NCI-H1092 (cell line): ENCODE data around the gene SPAG16.

Source experiments
- DNase-seq: peaks from one replicate; lab custom pipeline; 2025; lab: John Stamatoyannopoulos, UW

The SPAG16 gene

GRCh38 chr2:213816583-213816982, 532.3 kb downstream of the SPAG16 start:
- DNase-seq: no peak

DNA sequence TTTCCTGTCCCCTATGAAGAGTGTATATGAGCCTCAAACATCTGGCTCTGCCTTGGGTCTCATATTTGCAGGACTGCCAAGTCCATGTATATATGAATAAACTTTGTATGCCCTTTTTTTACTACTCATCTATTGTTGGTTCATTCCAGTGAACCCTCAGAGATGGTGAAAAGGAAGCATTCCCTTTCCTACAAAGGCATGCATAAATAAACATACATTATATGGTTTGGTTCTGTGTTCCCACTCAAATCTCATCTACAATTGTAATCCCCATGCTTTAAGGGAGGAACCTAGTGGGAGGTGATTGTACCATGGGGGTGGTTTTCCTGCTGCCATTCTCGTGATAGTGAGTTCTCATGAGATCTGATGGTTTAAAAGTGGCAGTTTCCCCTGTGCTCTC, 534.2 kb downstream of the SPAG16 start:
- DNase-seq: no peak

GRCh38 chr2:213834331-213834730, 550.1 kb downstream of the SPAG16 start:
- no peak for DNase-seq

DNA sequence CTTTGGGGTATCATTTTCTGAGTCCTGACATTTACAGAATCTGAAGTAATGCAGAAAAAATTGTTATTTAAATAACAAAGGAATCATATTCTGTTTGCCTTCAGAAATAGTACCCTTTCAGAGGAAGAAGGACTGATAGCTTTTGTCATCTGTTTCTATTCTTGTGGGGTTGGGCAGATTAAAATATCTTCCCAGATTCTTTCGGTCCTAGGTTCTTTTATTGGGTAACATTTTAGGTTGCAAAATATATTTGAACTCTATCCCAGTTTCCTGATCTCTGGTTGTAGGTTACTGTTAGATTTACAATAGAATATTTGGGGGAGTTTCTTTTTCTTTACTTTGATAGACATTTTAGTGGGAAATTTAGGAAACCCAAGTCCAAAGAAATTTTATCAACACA, 550.5 kb downstream of the SPAG16 start:
- no peak for DNase-seq

DNA sequence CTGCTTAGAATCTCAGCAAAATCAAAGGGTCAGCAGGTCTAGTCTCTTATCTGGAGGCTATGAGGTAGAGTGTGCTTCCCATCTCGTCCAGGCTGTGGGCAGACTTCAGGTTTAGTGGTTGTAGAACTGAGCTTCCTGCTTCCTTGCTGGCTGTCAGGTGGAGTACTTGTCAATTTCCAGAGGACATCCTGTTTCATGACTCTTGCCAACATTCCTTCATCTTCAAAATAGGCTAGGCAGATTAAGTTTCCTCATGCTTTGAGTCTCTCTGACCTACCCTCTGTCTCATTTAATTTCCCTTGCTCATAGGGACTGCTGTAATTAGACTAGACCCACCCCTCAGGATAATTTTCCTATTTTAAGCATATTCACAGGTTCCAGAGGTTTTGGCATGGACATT, 562.6 kb downstream of the SPAG16 start:
- no peak for DNase-seq

GRCh38 chr2:213847316-213847715, 563.1 kb downstream of the SPAG16 start:
- no peak for DNase-seq

DNA sequence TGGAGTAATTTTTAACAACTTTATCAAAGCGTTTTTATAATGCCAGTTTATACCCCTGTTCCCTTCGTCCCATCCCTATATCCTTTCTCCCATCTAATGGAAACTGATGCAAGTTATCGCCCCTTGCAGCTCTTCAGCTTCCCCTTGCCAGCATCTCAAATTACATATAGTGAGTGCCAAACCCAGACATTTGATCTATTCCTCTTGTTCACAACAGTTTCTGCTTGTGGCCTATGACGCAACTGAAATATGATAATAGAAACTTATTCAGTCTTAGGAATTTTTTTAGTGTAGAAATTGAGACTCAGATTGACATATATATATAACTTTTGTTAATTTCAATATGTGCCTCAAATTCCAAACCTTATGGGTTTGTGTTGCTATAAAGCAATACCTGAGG, 564.4 kb downstream of the SPAG16 start:
- no peak for DNase-seq

GRCh38 chr2:213861638-213862037, 577.4 kb downstream of the SPAG16 start:
- DNase-seq: no peak

DNA sequence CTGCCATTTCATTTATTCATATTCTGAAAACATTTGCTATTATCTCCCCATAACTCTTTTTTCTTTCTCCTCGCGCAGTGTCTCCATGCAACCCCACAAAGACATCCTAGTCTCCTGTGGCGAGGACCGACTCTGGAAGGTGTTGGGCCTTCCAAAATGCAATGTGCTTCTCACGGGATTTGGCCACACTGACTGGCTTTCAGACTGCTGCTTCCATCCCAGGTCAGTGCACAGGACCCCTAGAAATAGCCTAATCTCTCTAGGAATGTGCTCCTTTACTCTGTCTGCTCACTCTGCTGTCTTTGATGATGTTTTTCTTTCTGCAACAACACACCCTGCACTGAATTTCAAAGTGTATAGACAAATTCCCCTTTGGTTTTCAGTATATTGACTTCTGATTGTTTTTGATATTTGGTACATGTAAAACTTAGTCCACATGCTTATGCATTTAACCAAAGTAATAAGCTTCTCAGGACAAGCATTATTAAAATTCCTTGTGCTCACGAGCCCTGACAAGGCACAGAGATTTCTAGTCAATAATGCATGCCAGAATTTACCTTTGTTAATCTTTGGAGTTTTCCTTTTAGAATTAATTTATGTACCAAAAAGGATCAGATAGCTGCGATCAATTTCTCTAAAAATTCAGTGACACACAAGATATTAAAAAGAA, 578.3 kb downstream of the SPAG16 start:
- DNase-seq: no peak

DNA sequence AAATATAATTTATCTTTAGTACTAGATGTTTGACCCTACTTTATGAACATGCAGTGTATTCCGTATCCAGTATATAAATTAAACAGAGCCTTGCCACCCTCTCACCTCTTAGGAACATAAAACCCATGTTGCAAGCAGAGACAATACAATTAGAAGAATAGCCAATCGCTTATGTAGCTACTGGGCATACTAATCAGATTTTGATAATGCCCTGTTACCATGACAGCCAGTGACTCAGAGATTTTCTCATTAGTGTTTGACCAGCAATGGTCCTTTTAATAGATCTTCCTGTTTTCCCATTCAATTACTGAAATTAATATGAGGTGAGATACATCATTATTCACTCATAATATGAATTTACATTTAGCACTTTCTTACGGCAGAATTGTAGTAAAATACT, 579.3 kb downstream of the SPAG16 start:
- DNase-seq: no peak

- DNase-seq: no peak
Observed at GRCh38 chr2:213868526-213868925, 584.3 kb downstream of the SPAG16 start.

DNA sequence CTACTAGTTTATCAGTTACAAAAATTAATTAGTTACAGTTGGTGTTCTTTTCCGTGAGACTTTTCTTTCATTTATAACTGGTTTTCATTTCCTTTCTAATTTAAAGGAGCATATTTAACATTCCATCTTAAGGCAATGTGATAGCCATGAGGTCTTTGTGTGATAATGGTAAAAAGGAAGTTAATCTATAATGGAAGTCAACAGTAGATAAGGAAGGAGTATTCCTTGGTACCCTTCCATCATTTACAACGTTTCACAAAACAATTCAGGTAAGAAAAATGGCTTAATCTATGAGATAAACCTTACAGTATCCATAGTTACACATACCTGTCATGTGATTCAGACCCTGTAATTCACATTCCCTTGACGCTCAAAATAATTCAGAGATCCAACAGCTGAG, 601.2 kb downstream of the SPAG16 start:
- no peak for DNase-seq

GRCh38 chr2:213914510-213914909, 630.2 kb downstream of the SPAG16 start:
- no peak for DNase-seq

GRCh38 chr2:213920014-213920413, 635.8 kb downstream of the SPAG16 start:
- no peak for DNase-seq

- no peak for DNase-seq
Observed at GRCh38 chr2:213923543-213923942, 639.3 kb downstream of the SPAG16 start.

DNA sequence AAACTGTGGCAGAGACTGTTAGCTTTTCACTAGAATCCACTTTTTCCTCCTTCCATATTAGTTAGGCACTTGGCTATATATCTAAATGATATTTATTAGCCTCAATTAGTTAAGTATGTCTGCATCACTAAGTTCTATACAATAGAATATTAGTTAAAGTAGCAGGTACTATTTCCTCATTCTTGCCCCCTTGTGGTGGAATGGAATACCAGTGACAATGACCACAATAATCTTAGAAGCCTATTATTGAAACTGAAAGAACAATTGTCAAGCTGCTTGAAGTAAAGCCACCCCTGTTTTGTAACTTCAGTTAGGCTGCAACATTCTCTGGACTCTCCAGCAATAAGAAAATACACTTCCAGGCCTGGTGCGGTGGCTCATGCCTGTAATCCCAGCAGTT, 650.3 kb downstream of the SPAG16 start:
- no peak for DNase-seq

DNA sequence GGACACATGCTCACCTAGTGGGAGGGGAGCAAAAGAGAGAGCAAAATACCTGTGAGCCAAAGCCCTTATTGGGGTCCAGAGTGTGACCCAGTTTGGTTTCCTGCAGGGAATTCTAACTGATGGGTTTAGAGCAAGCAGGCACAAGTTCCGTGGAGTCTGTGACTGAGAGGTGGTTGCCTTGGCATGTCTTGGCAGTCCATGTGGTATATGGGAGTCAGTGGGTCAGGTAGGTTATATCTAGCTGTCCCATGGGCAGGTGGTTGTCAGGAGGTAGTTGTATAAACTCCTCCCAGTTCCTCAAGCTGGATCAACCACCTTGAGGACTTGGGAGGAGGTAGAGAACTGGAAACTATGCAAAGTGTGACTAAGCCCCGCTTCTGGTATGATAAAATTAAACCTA, 673.8 kb downstream of the SPAG16 start:
- DNase-seq: no peak

DNA sequence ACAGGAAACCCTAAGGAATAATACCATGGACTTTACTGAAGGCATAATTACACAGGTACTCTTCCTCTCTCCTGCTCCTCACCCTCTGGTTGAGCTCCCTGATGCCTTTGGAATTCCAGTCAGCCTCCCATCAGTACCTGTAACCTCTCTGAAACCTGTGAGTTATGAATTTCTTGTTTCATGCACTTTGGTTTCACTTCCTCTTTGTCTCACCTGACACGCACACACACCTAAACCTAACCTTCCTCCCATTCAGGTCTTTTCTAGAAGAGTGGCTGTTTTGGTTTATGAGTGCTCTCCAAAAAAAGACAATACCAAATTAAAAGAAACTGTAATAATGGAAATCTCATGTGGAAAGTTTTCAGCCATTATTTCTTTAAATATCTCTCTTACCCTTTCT, 675.3 kb downstream of the SPAG16 start:
- DNase-seq: no peak

GRCh38 chr2:213971536-213971935, 687.3 kb downstream of the SPAG16 start:
- DNase-seq: no peak

- no peak for DNase-seq
Observed at GRCh38 chr2:213980883-213981282, 696.6 kb downstream of the SPAG16 start.

DNA sequence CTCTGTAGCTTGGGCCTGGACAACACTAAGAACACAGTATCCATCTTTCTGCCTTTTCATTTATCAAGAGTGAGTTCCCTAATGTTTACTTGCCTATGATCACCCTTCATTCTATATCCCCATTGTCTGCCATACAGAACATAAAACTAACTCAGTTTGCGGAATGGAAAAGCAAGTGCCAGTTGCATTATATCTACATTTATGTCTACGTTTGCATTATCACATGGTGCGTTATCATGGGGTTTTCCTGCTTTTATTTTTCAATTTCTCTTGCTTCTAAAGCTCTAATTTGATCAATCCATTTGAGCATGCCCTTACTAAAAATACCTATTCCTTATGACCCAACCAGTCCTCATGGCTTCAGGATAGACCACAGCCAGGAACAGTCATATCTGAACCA, 704.9 kb downstream of the SPAG16 start:
- no peak for DNase-seq

- DNase-seq: no peak
Observed at GRCh38 chr2:213991453-213992108, 707.3 kb downstream of the SPAG16 start.

- DNase-seq: no peak
Observed at GRCh38 chr2:213995400-213996105, 711.3 kb downstream of the SPAG16 start.
